SU-DHL-6 (cell line): Measurements from ENCODE around the gene PITX3.

Experiments
- H2AFZ ChIP-seq: fragments of 200-600 bp; sonication (generic); 2 replicates; pipeline ENCODE4 v1.6.1; 2014; ENCODE audit warnings: low read depth, mild to moderate bottlenecking, moderate library complexity, mixed read lengths, antibody characterized with exemption, low read length; ENCODE audit not compliant: severe bottlenecking
- H3F3A ChIP-seq: fragments of 200-600 bp; shearing (Covaris generic); 2 replicates; pipeline ENCODE4 v1.6.0; 2016; ENCODE audit warnings: antibody characterized with exemption, mild to moderate bottlenecking; ENCODE audit not compliant: insufficient read depth
- H3K27ac ChIP-seq: fragments of 200-600 bp; sonication (generic); 2 replicates; pipeline ENCODE4 v1.5.1; 2016; ENCODE audit warnings: low read depth, mild to moderate bottlenecking, low read length, moderate library complexity, mixed read lengths
- H3K27me3 ChIP-seq: fragments of 200-600 bp; sonication (generic), shearing (Covaris generic); 2 replicates; pipeline ENCODE4 v1.6.0; 2014; ENCODE audit warnings: mild to moderate bottlenecking, low read length
- H3K36me3 ChIP-seq: fragments of 200-600 bp; sonication (generic); 2 replicates; pipeline ENCODE4 v1.6.1; 2014; ENCODE audit warnings: mild to moderate bottlenecking, low read length, mixed read lengths
- H3K4me2 ChIP-seq: fragments of 300-600, 200-600 bp; shearing (Covaris generic), sonication (generic); 2 replicates; pipeline ENCODE4 v1.6.0; 2014; ENCODE audit warnings: low read length, low read depth, mild to moderate bottlenecking; ENCODE audit not compliant: poor library complexity, severe bottlenecking
- H3K4me3 ChIP-seq: fragments of 200-600 bp; sonication (generic); 2 replicates; pipeline ENCODE4 v1.5.1; 2014; ENCODE audit warnings: antibody characterized with exemption, low read length, mild to moderate bottlenecking, mixed read lengths; ENCODE audit not compliant: insufficient read depth, poor library complexity, severe bottlenecking
- H3K79me2 ChIP-seq: fragments of 200-600 bp; sonication (generic); 2 replicates; pipeline ENCODE4 v1.6.1; 2014; ENCODE audit warnings: mild to moderate bottlenecking, low read length, moderate library complexity; ENCODE audit not compliant: insufficient read depth
- H3K9ac ChIP-seq: fragments of 200-600 bp; sonication (generic); 2 replicates; pipeline ENCODE4 v1.7.0; 2014; ENCODE audit warnings: mild to moderate bottlenecking, low read length
- H3K9me2 ChIP-seq: fragments of 200-600 bp; sonication (generic); replicated peaks from 2 replicates; pipeline ENCODE4 v1.6.1; 2014; ENCODE audit warnings: low read length; ENCODE audit not compliant: insufficient read depth
- H3K9me3 ChIP-seq: fragments of 200-600 bp; sonication (generic); 2 replicates; pipeline ENCODE4 v1.6.1; 2014; ENCODE audit warnings: low read length, mixed read lengths; ENCODE audit not compliant: insufficient read depth
- H4K20me1 ChIP-seq: fragments of 200-600 bp; sonication (generic); 2 replicates; pipeline ENCODE4 v1.6.1; 2014; ENCODE audit warnings: low read depth, mild to moderate bottlenecking, antibody characterized with exemption, low read length, moderate library complexity, mixed read lengths
- CTCF ChIP-seq: fragments of 200-600 bp; sonication (generic); IDR thresholded peaks from one replicate; pipeline ENCODE4 v1.5.1; 2017; ENCODE audit warnings: antibody characterized with exemption, mild to moderate bottlenecking, low read length, moderate library complexity; ENCODE audit not compliant: insufficient read depth, poor library complexity, severe bottlenecking
- EZH2phosphoT487 ChIP-seq: fragments of 200-600 bp; sonication (generic), shearing (Covaris generic); conservative IDR thresholded peaks from 2 replicates; pipeline ENCODE4 v1.6.1; 2018; ENCODE audit warnings: mild to moderate bottlenecking, antibody characterized with exemption, low read length, moderate library complexity, mixed read lengths

Gene PITX3

GRCh38 chr10:102202386-102202785, 38.9 kb downstream of the PITX3 start:
- no peak overlapping the region for H3K4me2 ChIP-seq
- H3K36me3 ChIP-seq = no peaks in the 10 kb centered on the region
- H3K79me2 ChIP-seq = no peaks in the 10 kb centered on the region
- no peak overlapping the region for H3K4me3 ChIP-seq
- no peak overlapping the region for H3K9ac ChIP-seq
- H3K27ac ChIP-seq = no peak overlapping the region
- no peaks in the 10 kb centered on the region for H4K20me1 ChIP-seq
- no peak for TF ChIP-seq EZH2phosphoT487
- TF ChIP-seq CTCF = no peak
- no peaks in the 10 kb centered on the region for H3F3A ChIP-seq
- H3K9me2 ChIP-seq = no peaks in the 10 kb centered on the region
- peaks cover 14% of the 10 kb centered on the region; the same call in 1 of the 2 replicates for H3K9me3 ChIP-seq
- H2AFZ ChIP-seq = no peak overlapping the region
- H3K27me3 ChIP-seq = no peaks in the 10 kb centered on the region

- Histone ChIP-seq H3K9ac (no peak overlapping the region), H3K79me2 (no peaks in the 10 kb centered on the region), H3K9me2 (no peaks in the 10 kb centered on the region), H3K27me3 (no peaks in the 10 kb centered on the region), H3K27ac (no peak overlapping the region), H3K4me2 (no peak overlapping the region), H3K36me3 (no peaks in the 10 kb centered on the region), H3F3A (no peaks in the 10 kb centered on the region), H3K4me3 (no peak overlapping the region), H2AFZ (no peak overlapping the region), H4K20me1 (no peaks in the 10 kb centered on the region), H3K9me3 (peaks cover 14% of the 10 kb centered on the region; the same call in 1 of the 2 replicates)
- TF ChIP-seq CTCF = no peak
- TF ChIP-seq EZH2phosphoT487 = no peak
These were observed 40.3 kb downstream of the PITX3 start for GRCh38 chr10:102200751-102201640.

GRCh38 chr10:102198027-102198426, 43.3 kb downstream of the PITX3 start:
- no peaks in the 10 kb centered on the region for H3K79me2 ChIP-seq
- H3K9ac ChIP-seq = no peak overlapping the region
- H3F3A ChIP-seq = no peaks in the 10 kb centered on the region
- H4K20me1 ChIP-seq = no peaks in the 10 kb centered on the region
- H3K4me3 ChIP-seq = no peak overlapping the region
- H2AFZ ChIP-seq = no peak overlapping the region
- H3K4me2 ChIP-seq = no peak overlapping the region
- no peaks in the 10 kb centered on the region for H3K36me3 ChIP-seq
- H3K27ac ChIP-seq = no peak overlapping the region
- H3K27me3 ChIP-seq = no peaks in the 10 kb centered on the region
- H3K9me3 ChIP-seq = no peaks in the 10 kb centered on the region
- H3K9me2 ChIP-seq = no peaks in the 10 kb centered on the region
- TF ChIP-seq EZH2phosphoT487 = no peak

GRCh38 chr10:102196893-102197292, 44.4 kb downstream of the PITX3 start:
- H3K79me2 ChIP-seq = no peaks in the 10 kb centered on the region
- no peaks in the 10 kb centered on the region for H3K36me3 ChIP-seq
- H2AFZ ChIP-seq = no peak overlapping the region
- no peaks in the 10 kb centered on the region for H3K27me3 ChIP-seq
- H3K4me2 ChIP-seq = no peak overlapping the region
- no peaks in the 10 kb centered on the region for H4K20me1 ChIP-seq
- no peak overlapping the region for H3K4me3 ChIP-seq
- no peaks in the 10 kb centered on the region for H3F3A ChIP-seq
- H3K9ac ChIP-seq = no peak overlapping the region
- H3K9me3 ChIP-seq = peaks cover 8% of the 10 kb centered on the region; the same call in 1 of the 2 replicates
- H3K9me2 ChIP-seq = no peaks in the 10 kb centered on the region
- H3K27ac ChIP-seq = no peak overlapping the region
- no peak for TF ChIP-seq EZH2phosphoT487
- TF ChIP-seq CTCF = no peak
